ENCODE results near the gene PIGB. TPM values are rescaled to one million over a fixed set of nuclear protein-coding genes. Genes with fewer than 3 reads are reported as not detected.
"Not testable (repeated sequence)": the region's sequence is repeated elsewhere in the genome, so short reads cannot be mapped to it uniquely, and the experiment has no call there.

PIGB gene
- total RNA-seq, 4 donors from 2014 or later = 12.9 to 29.4 (median 24.1) TPM

DNA sequence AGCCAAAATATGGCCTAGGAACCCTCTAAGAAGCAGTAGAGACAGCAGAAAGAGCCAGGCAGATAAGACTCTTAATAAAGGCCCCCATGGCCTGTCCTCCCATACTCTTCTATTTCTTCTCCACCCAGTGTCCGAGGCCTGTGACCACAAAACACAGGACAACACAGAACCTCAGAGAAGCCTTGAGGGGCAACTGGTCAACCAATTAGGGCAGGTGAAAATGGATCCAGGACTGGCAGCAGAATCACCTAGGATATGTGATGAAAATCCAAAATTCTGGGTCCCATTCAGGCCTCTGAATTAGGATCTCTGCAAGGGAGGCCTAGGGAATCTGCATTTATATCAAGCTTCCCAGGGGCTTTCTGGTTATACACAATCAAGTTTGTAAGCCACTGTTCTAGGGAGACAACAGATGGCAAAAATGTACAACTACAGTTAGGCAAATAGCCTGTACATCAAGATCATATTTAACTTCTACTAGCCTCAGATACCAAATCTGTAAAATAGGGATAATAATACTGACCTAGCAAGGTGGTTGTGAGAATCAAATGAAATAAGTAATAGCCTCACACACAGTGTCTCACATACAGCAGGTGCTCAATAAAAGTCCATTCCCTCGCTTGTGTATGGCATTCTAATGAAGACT, 39.8 kb upstream of the PIGB start:
- TF ChIP-seq CTCF (IDR thresholded peaks at IDR 0.05) (no peak), POLR2A (IDR thresholded peaks at IDR 0.05) (no peak)
- Histone ChIP-seq H3K4me1 (peaks cover 0 to 7% of the 10 kb centered on the region in 2 donors), H3K36me3 (no peaks in the 10 kb centered on the region), H3K9me3 (no peaks in the 10 kb centered on the region), H3K4me3 (replicated peaks in 1 of 3) (no peak overlapping the region), H3K27me3 (no peaks in the 10 kb centered on the region), H3K27ac (no peak overlapping the region)
- no peak for DNase-seq
- WGBS, 2 donors = 92% methylated on average over 2 of the region's 2 CpGs
- intact Hi-C loops (cut with DNase I) = no loop called here

GRCh38 chr15:55279746-55280351, 39.2 kb upstream of the PIGB start:
- H3K27me3 ChIP-seq = no peaks in the 10 kb centered on the region
- peaks cover 0 to 11% of the 10 kb centered on the region in 2 donors for H3K4me1 ChIP-seq
- intact Hi-C loops (cut with DNase I) = no loop called here
- H3K27ac ChIP-seq = no peak overlapping the region
- DNase-seq = no peak
- H3K4me3 ChIP-seq (replicated peaks in 1 of 3) = no peak overlapping the region
- 83 to 90% methylated on average over 4 of the region's 4 CpGs for whole genome bisulfite sequencing, 2 donors
- no peaks in the 10 kb centered on the region for H3K9me3 ChIP-seq
- H3K36me3 ChIP-seq = no peaks in the 10 kb centered on the region
- no peak for TF ChIP-seq POLR2A (IDR thresholded peaks at IDR 0.05)
- TF ChIP-seq CTCF (IDR thresholded peaks at IDR 0.05) = no peak

DNA sequence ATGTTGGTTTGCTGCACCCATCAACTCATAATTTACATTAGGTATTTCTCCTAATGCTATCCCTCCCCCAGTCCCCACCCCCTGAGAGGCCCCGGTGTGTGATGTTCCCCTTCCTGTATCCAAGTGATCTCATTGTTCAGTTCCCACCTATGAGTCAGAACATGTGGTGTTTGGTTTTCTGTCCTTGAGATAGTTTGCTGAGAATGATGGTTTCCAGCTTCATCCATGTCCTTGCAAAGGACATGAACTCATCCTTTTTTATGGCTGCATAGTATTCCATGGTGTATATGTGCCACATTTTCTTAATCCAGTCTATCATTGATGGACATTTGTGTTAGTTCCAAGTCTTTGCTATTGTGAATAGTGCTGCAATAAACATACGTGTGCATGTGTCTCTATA, 38.4 kb upstream of the PIGB start:
- 89 to 100% methylated on average over 2 of the region's 2 CpGs for WGBS, 2 donors
- H3K36me3 ChIP-seq; H3K27me3 ChIP-seq; DNase-seq; H3K9me3 ChIP-seq; H3K4me3 ChIP-seq (replicated peaks in 1 of 3); H3K27ac ChIP-seq; intact Hi-C loops (cut with DNase I): not testable (repeated sequence)
- peaks cover 0 to 11% of the 10 kb centered on the region in 2 donors for H3K4me1 ChIP-seq

- peak overlapping the region in 1 of 3 donors; percentile 21 for H3K27ac ChIP-seq
- no peak for TF ChIP-seq CTCF (IDR thresholded peaks at IDR 0.05)
- no peak for TF ChIP-seq POLR2A (IDR thresholded peaks at IDR 0.05)
- intact Hi-C loops (cut with DNase I) = no loop called here
- no peaks in the 10 kb centered on the region for H3K27me3 ChIP-seq
- no peaks in the 10 kb centered on the region for H3K36me3 ChIP-seq
- DNase-seq = no peak
- peaks cover 0 to 11% of the 10 kb centered on the region in 2 donors for H3K4me1 ChIP-seq
- no peak overlapping the region for H3K4me3 ChIP-seq (replicated peaks in 1 of 3)
- no peaks in the 10 kb centered on the region for H3K9me3 ChIP-seq
Observed at GRCh38 chr15:55281517-55282228, 37.3 kb upstream of the PIGB start.

GRCh38 chr15:55282284-55282833, 36.7 kb upstream of the PIGB start:
- TF ChIP-seq CTCF (IDR thresholded peaks at IDR 0.05) (no peak), POLR2A (IDR thresholded peaks at IDR 0.05) (no peak)
- peak overlapping the region in 1 of 3 donors; percentile 21 for H3K27ac ChIP-seq
- 73 to 85% methylated on average over 5 of the region's 5 CpGs for WGBS, 2 donors
- no peak for DNase-seq
- H3K9me3 ChIP-seq = no peaks in the 10 kb centered on the region
- no peaks in the 10 kb centered on the region for H3K27me3 ChIP-seq
- H3K36me3 ChIP-seq = no peaks in the 10 kb centered on the region
- peaks cover 0 to 11% of the 10 kb centered on the region in 2 donors for H3K4me1 ChIP-seq
- intact Hi-C loops (cut with DNase I) = no loop called here
- H3K4me3 ChIP-seq (replicated peaks in 1 of 3) = no peak overlapping the region
